Thymus (tissue), 11 donors: ENCODE measurements around the gene GJA1. TPM values are rescaled to one million over a fixed set of nuclear protein-coding genes. Genes with fewer than 3 reads are reported as not detected.

Experiments used
- DNase-seq, 9 donors: peaks; one replicate each; pipeline ENCODE4 v3.0.0-alpha.2; 2013; ENCODE audit warnings: low spot score in 9 of 9, low read depth in 6 of 9, missing footprints in 1 of 9
- H3K27ac ChIP-seq, 2 donors: one replicate each; pipeline ENCODE4 v1.5.1; 2013; ENCODE audit warnings: control low read depth in 1 of 2, low read depth in 1 of 2, low read length in 1 of 2, mild to moderate bottlenecking in 1 of 2, moderate library complexity in 1 of 2
- H3K27me3 ChIP-seq, 2 donors: one replicate each; pipeline ENCODE4 v1.5.1; 2013; ENCODE audit warnings: low read length in 1 of 2; ENCODE audit not compliant: control insufficient read depth in 2 of 2, insufficient read depth in 1 of 2
- H3K36me3 ChIP-seq, 2 donors: one replicate each; pipeline ENCODE4 v1.5.1; 2013; ENCODE audit warnings: low read length in 1 of 2, mild to moderate bottlenecking in 1 of 2, moderate library complexity in 1 of 2; ENCODE audit not compliant: control insufficient read depth in 2 of 2, insufficient read depth in 2 of 2
- H3K4me1 ChIP-seq, 2 donors: one replicate each; pipeline ENCODE4 v1.5.1; 2013; ENCODE audit warnings: low read length in 2 of 2; ENCODE audit not compliant: control insufficient read depth in 2 of 2, insufficient read depth in 2 of 2
- H3K4me3 ChIP-seq, 2 donors: one replicate each; pipeline ENCODE4 v1.5.1; 2013; ENCODE audit warnings: low read length in 2 of 2, control low read depth in 1 of 2, mild to moderate bottlenecking in 1 of 2
- H3K9me3 ChIP-seq, 2 donors: one replicate each; pipeline ENCODE4 v1.5.1; 2013; ENCODE audit warnings: low read length in 1 of 2, mild to moderate bottlenecking in 1 of 2; ENCODE audit not compliant: control insufficient read depth in 2 of 2, insufficient read depth in 1 of 2
- WGBS: extraction: QIAGEN DNeasy Blood & Tissue Kit; methylation state at CpG from one replicate; pipeline ENCODE4 v1.1.7; 2013; 5-methylcytosine and 5-hydroxymethylcytosine counted together
- polyA plus RNA-seq: library from polyadenylated mRNA; stranded (reverse); fragments of 200-250 nt; gene quantifications from one replicate; pipeline ENCODE4 v1.2.3, GENCODE V29; 2013
- total RNA-seq: library from RNA; stranded (reverse); fragments of 120-200 nt; gene quantifications from one replicate; pipeline ENCODE4 v1.2.4, GENCODE V29; 2013
- donor health status: healthy.

GJA1 gene
- total and polyA plus RNA-seq, 2 donors: 14.6 to 43.7 TPM

DNA sequence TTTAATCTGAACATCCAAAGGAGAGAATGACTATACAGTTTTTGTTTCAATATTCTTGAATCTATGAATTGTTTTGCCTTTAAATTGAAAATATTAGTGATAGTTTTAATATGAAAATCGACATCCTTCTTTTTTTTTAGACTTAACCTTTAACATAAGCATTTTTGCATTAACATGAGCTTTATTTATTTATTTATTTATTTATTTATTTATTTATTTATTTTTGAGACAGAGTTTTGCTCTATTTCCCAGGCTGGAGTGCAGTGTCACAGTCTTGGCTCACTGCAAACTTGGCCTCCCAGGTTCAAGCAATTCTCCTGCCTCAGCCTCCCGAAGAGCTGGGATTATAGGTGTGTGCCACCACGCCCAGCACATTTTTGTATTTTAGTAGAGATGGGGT, 27.6 kb downstream of the GJA1 start:
- no peak for DNase-seq
- H3K27me3 ChIP-seq: no peaks in the 10 kb centered on the region
- H3K27ac ChIP-seq: no peak overlapping the region
- no peak overlapping the region for H3K4me3 ChIP-seq
- H3K4me1 ChIP-seq: no peaks in the 10 kb centered on the region
- no peaks in the 10 kb centered on the region for H3K36me3 ChIP-seq
- H3K9me3 ChIP-seq: no peaks in the 10 kb centered on the region
- 94% methylated on average over 3 of the region's 3 CpGs for WGBS

DNA sequence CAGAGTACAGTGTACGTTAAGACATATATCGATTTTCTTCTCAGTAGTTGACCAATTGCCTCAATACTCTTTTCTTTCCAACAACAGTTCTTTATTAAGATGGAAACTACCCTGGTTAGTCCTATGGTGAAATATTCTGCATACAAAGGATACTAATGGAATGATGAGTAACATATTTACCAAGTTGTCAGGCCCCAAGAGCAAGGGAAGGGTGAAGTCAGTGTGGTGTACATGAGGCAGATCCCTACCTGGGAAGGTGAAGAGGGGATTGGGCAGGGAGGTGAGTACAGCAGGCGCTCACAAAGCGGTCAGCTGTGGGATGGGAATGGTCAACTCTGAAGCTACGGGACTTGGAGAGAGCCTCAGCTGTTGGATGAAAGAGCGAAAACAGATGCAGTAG, 29.7 kb downstream of the GJA1 start:
- Histone ChIP-seq H3K9me3 (no peaks in the 10 kb centered on the region), H3K27me3 (no peaks in the 10 kb centered on the region), H3K4me1 (no peaks in the 10 kb centered on the region), H3K27ac (no peak overlapping the region), H3K4me3 (no peak overlapping the region), H3K36me3 (no peaks in the 10 kb centered on the region)
- 93% methylated on average over 6 of the region's 6 CpGs for WGBS
- no peak for DNase-seq

DNA sequence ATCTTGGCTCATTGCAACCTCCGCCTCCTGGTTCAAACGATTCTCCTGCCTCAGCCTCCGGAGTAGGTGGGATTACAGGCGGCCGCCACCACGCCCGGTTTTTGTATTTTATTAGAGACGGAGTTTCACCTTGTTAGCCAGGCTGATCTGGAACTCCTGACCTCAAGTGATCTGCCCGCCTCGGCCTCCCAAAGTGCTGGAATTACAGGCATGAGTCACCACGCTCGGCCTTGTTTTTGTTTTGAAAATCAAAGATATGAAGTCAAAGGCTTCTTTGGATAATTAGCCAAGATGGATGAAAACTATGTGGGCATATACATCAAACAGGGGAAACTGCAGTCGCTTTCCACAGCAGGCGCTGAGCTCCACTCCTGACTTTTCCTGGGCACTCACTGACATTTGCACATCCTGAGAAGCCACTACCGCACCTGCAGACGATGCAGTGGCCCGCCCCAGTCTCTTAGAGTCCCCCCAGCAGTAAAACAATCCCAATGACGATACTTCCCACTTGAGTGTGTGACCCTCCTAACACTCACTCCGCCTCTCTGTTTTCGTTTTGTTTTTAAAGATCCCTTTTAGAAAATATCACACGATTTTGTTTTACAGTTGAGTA, 44.1 kb downstream of the GJA1 start:
- no peaks in the 10 kb centered on the region for H3K36me3 ChIP-seq
- H3K27me3 ChIP-seq: no peaks in the 10 kb centered on the region
- H3K9me3 ChIP-seq: no peaks in the 10 kb centered on the region
- no peaks in the 10 kb centered on the region for H3K4me1 ChIP-seq
- H3K4me3 ChIP-seq: no peak overlapping the region
- DNase-seq: no peak
- H3K27ac ChIP-seq: no peak overlapping the region
- 96% methylated on average over 21 of the region's 21 CpGs for WGBS

GRCh38 chr6:121480099-121480713, 44.8 kb downstream of the GJA1 start:
- H3K4me1 ChIP-seq: no peaks in the 10 kb centered on the region
- 95% methylated on average over 18 of the region's 18 CpGs for WGBS
- no peaks in the 10 kb centered on the region for H3K9me3 ChIP-seq
- no peak overlapping the region for H3K27ac ChIP-seq
- H3K36me3 ChIP-seq: no peaks in the 10 kb centered on the region
- no peak overlapping the region for H3K4me3 ChIP-seq
- no peaks in the 10 kb centered on the region for H3K27me3 ChIP-seq
- no peak for DNase-seq

DNA sequence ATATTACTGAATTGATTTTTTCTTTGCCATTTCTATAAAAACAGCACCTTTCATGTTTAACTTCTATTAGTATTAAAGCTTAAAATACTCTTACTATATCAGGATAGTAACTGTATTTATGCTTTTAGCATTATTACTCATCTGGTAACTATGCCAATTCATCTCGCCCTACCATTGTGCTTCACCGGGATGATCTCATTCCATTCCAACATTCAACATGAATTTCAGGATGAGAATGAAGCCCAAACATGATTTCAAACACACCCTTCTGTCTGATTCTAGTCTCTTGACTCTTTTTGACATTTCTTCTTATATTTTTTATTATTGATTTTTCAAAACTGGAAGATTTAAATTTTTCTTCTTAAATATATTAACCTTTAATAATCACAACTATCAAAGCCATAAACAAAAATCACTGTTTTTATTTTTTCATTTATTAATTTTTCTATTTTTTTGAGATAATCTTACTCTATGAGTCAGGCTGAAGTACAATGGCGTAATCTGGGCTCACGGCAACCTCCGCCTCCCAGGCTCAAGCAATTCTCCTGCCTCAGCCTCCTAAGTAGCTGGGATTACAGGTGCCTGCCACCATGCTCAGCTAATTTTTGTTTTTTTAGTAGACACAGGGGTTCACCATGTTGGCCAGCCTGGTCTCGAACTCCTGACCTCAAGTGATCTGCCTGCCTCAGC, 46.7 kb downstream of the GJA1 start:
- no peak for DNase-seq
- H3K4me1 ChIP-seq: no peaks in the 10 kb centered on the region
- WGBS: 96% methylated on average over 6 of the region's 6 CpGs
- no peak overlapping the region for H3K4me3 ChIP-seq
- no peaks in the 10 kb centered on the region for H3K36me3 ChIP-seq
- H3K27ac ChIP-seq: no peak overlapping the region
- no peaks in the 10 kb centered on the region for H3K27me3 ChIP-seq
- H3K9me3 ChIP-seq: no peaks in the 10 kb centered on the region

DNA sequence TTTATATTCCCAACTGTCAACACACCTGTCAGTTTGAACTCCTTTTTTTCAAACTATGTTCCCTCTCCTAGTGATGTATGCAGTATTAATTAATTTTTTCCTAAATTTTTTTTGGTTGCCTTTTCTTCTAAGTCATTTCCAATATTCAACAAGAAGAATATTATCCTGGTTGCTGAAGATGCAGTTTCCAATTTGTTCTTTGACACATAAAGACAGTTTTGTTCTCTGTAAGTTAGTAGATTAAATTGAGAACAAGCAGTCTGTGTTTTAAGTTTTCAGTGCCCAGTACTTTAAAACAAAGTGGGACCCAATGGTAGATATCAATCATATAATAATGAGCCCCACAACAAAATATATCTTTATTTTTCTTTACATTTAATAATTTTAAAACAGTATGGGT, 47.3 kb downstream of the GJA1 start:
- no peak overlapping the region for H3K27ac ChIP-seq
- no peaks in the 10 kb centered on the region for H3K36me3 ChIP-seq
- no peaks in the 10 kb centered on the region for H3K27me3 ChIP-seq
- DNase-seq: no peak
- no peak overlapping the region for H3K4me3 ChIP-seq
- H3K9me3 ChIP-seq: no peaks in the 10 kb centered on the region
- H3K4me1 ChIP-seq: no peaks in the 10 kb centered on the region

- no peaks in the 10 kb centered on the region for H3K27me3 ChIP-seq
- WGBS: 54% methylated on average over 2 of the region's 2 CpGs
- no peak overlapping the region for H3K27ac ChIP-seq
- DNase-seq: no peak
- no peaks in the 10 kb centered on the region for H3K36me3 ChIP-seq
- H3K9me3 ChIP-seq: no peaks in the 10 kb centered on the region
- H3K4me3 ChIP-seq: no peak overlapping the region
- no peaks in the 10 kb centered on the region for H3K4me1 ChIP-seq
Measured at GRCh38 chr6:121485359-121485811, 49.9 kb downstream of the GJA1 start.

GRCh38 chr6:121491576-121491975, 56.1 kb downstream of the GJA1 start:
- no peak for DNase-seq

DNA sequence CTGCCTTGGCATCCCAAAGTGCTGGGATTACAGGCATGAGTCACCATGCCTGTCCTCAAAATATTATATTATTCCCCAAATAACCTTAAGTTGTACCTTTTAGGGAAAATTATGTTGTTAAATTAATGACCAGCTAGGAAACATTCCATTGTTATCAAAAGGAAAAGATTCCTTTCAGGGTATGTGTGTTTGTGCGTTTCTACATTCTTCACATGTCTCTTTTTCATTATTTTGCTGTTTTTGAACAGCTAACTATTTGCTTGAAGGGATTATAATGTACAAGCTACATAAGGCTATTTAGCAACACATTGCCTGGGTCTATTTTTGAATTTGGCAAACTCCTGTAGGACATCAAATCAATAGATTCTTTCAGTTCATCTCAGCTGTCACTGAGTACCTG, 57.1 kb downstream of the GJA1 start:
- 94% methylated on average over 1 of the region's 1 CpG for WGBS
- DNase-seq: no peak
- H3K4me1 ChIP-seq: no peaks in the 10 kb centered on the region
- no peak overlapping the region for H3K4me3 ChIP-seq
- H3K9me3 ChIP-seq: no peaks in the 10 kb centered on the region
- H3K27ac ChIP-seq: no peak overlapping the region
- H3K27me3 ChIP-seq: no peaks in the 10 kb centered on the region
- H3K36me3 ChIP-seq: no peaks in the 10 kb centered on the region

More at GRCh38 chr6:121491576-121491975, 56.1 kb downstream of the GJA1 start:
- WGBS: 88% methylated on average over 1 of the region's 1 CpG
- H3K4me1 ChIP-seq: no peaks in the 10 kb centered on the region
- no peak overlapping the region for H3K4me3 ChIP-seq
- no peaks in the 10 kb centered on the region for H3K9me3 ChIP-seq
- H3K27ac ChIP-seq: no peak overlapping the region
- no peaks in the 10 kb centered on the region for H3K36me3 ChIP-seq
- no peaks in the 10 kb centered on the region for H3K27me3 ChIP-seq
